Stimulated activated memory B cell treated with anti-CD40 and anti-IgM and Interleukin-4, amounts not matched to agents 10 μg/mL and 1 μg/mL and 100 μg/mL, for 72 hours (primary cell): Measurements from ENCODE around the gene NDUFS1.
A peak's percentile ranks its signal among the peaks of the same experiment; 100 is the strongest.
"Not testable (repeated sequence)": the region's sequence is repeated elsewhere in the genome, so short reads cannot be mapped to it uniquely, and the experiment has no call there.

Experiments
- ATAC-seq: fragments of 150-1000 bp; cut with Tn5 transposase; 2 replicates; pipeline ENCODE4 v1.10.0; 2021
- H3K27ac Mint-ChIP-seq: one replicate; pipeline ENCODE4 v1.8.0; 2022; ENCODE audit warnings: mild to moderate bottlenecking, mixed read lengths
- H3K27me3 Mint-ChIP-seq: one replicate; pipeline ENCODE4 v1.8.0; 2022; ENCODE audit warnings: mixed read lengths
- H3K36me3 Mint-ChIP-seq: one replicate; pipeline ENCODE4 v1.8.0; 2022; ENCODE audit warnings: mixed read lengths
- H3K4me1 Mint-ChIP-seq: one replicate; pipeline ENCODE4 v1.8.0; 2022; ENCODE audit warnings: mixed read lengths
- H3K4me3 Mint-ChIP-seq: one replicate; pipeline ENCODE4 v1.8.0; 2022; ENCODE audit warnings: mild to moderate bottlenecking, moderate library complexity, mixed read lengths
- H3K9me3 Mint-ChIP-seq: one replicate; pipeline ENCODE4 v1.8.0; 2022; ENCODE audit warnings: mixed read lengths

The NDUFS1 gene

DNA sequence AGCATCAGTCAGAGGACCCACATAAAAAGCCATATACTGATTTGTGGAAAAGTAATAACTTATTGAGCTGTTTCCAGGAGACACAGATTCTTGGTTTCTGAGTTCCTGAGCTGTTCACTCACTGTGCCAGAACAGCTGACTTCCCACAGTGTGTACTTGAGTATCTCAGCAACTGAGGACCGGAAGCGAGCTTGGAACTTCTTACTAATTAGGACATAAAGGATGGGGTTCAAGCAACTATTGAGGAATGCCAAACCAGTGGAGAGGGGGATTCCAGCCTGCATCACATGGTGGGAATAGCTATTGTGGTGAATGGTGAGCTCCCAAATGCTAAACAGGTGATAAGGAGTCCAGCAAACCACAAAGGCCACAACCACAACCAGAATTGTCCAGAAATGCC lies 16.9 kb upstream of the NDUFS1 start:
- no peaks in the 10 kb centered on the region for H3K27me3 Mint-ChIP-seq
- no peak overlapping the region for H3K27ac Mint-ChIP-seq
- H3K9me3 Mint-ChIP-seq: no peaks in the 10 kb centered on the region
- no peak overlapping the region for H3K4me3 Mint-ChIP-seq
- no peaks in the 10 kb centered on the region for H3K36me3 Mint-ChIP-seq
- ATAC-seq: no peak
- H3K4me1 Mint-ChIP-seq: no peaks in the 10 kb centered on the region

DNA sequence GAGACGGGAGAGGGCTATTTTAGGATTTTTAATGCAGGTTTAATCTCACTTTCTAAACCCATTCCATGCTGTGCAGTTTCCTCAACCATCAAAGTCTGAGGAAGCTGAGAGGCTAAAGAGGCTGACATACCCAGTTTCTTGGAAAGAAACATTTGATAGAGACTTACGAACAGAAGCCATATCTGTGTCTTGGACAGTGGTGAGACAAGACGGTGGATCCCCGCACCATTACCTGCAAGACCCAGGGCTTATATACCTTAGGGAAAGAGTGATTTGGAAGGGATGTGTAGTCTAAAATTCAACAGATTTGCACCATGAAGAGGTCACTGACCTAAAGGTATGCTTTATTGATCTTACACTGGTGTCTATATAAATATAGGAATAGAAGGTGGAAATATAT lies 13.9 kb upstream of the NDUFS1 start:
- no peak overlapping the region for H3K27ac Mint-ChIP-seq
- H3K9me3 Mint-ChIP-seq: no peaks in the 10 kb centered on the region
- no peaks in the 10 kb centered on the region for H3K4me1 Mint-ChIP-seq
- H3K4me3 Mint-ChIP-seq: no peak overlapping the region
- no peak for ATAC-seq
- H3K36me3 Mint-ChIP-seq: peaks cover 21% of the 10 kb centered on the region
- H3K27me3 Mint-ChIP-seq: no peaks in the 10 kb centered on the region

DNA sequence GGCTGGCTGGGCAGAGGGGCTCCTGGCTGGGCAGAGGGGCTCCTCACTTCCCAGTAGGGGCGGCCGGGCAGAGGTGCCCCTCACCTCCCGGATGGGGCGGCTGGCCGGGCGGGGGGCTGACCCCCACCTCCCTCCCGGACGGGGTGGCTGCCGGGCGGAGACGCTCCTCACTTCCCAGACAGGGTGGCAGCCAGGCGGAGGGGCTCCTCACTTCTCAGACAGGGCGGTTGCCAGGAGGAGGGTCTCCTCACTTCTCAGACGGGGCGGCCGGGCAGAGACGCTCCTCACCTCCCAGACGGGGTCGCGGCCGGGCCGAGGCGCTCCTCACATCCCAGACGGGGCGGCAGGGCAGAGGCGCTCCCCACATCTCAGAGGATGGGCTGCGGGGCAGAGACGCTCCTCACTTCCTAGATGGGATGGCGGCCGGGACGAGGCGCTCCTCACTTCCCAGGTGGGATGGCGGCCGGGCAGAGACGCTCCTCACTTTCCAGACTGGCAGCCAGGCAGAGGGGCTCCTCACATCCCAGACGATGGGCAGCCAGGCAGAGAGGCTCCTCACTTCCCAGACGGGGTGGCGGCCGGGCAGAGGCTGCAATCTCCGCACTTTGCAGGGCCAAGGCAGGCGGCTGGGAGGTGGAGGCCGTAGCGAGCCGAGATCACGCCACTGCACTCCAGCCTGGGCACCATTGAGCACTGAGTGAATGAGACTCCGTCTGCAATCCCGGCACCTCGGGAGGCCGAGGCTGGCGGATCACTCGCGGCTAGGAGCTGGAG lies 12.6 kb upstream of the NDUFS1 start:
- not testable (repeated sequence) for H3K9me3 Mint-ChIP-seq, H3K4me3 Mint-ChIP-seq, H3K4me1 Mint-ChIP-seq, H3K27me3 Mint-ChIP-seq, ATAC-seq, H3K27ac Mint-ChIP-seq
- H3K36me3 Mint-ChIP-seq: peaks cover 34% of the 10 kb centered on the region

DNA sequence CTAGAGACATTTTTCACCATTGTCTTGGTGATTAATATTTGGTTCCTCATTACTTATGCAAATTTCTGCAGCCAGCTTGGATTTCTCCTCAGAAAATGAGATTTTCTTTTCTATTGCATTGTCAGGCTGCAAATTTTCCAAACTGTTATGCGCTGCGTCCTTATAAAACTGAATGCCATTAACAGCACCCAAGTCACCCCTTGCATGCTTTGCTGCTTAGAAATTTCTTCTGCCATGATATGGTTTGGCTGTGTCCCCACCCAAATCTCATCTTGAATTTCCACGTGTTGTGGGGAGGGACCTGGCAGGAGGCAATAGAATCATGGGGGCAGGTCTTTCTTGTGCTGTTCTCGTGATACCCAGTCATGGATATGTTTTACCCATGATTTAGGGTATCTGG lies 9.0 kb upstream of the NDUFS1 start:
- not testable (repeated sequence) for H3K4me1 Mint-ChIP-seq, H3K9me3 Mint-ChIP-seq, H3K27ac Mint-ChIP-seq, H3K4me3 Mint-ChIP-seq, H3K27me3 Mint-ChIP-seq, ATAC-seq
- peaks cover 43% of the 10 kb centered on the region for H3K36me3 Mint-ChIP-seq

DNA sequence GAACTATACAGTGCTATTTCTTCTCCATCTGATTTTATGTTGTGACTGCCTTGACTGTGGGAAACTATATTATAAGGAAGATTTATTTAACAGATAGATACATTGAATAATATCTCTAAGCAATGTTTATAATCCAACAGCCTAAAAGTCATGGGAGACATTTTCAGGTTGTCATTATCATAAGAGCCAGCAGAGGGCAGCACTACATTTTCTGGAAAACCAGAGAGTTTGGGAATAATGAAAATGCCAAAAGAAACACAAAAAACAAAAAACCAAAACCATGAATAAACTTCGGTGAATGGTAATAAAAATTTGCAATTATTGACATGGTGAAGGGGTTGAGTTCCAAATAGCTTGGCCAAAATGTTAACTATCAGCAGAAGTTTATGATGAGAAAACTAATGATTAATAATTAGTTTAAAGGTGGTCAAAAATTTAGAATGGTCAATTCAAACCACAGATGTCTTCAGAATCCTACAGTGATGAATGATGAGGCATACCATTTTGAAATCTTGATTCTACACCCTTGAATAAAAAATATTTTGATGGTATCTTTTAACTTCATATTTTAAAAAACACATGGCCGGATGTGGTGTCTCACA lies 5.1 kb upstream of the NDUFS1 start:
- Mint-ChIP-seq H3K27me3 (no peaks in the 10 kb centered on the region), H3K9me3 (no peaks in the 10 kb centered on the region), H3K4me3 (no peak overlapping the region), H3K27ac (no peak overlapping the region), H3K36me3 (peaks cover 60% of the 10 kb centered on the region), H3K4me1 (peaks cover 28% of the 10 kb centered on the region)
- no peak for ATAC-seq

DNA sequence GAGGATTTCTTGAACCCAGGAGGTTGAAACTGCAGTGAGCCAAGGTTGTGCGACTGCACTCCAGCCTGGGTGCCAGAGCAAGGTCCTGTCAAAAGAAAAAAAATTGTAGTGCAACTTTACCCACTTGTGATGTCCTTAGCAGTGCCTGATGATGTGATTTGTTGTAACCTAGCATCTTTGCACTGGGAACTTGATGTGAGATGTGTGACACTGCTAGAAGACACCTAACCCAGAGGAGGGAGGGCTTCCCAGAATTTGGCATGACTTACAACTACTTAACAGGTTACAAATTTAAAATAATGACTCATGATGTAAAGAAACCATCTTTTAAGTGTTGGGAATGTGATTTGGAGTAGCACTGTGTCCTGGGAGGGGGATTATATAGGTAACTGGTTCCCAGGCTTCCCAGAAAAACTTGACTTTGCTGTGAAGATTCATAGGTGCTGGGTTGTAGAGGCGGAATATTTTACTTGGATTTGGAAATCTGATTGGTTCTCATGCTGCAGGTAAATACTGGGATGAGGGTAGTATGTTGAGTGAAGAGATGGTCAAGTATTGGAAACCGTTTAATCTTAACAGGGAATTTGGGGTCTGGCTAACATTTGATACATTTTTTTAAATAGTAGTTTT lies 4.1 kb upstream of the NDUFS1 start:
- H3K4me1 Mint-ChIP-seq: peaks cover 30% of the 10 kb centered on the region
- H3K36me3 Mint-ChIP-seq: peaks cover 51% of the 10 kb centered on the region
- H3K4me3 Mint-ChIP-seq: no peak overlapping the region

DNA sequence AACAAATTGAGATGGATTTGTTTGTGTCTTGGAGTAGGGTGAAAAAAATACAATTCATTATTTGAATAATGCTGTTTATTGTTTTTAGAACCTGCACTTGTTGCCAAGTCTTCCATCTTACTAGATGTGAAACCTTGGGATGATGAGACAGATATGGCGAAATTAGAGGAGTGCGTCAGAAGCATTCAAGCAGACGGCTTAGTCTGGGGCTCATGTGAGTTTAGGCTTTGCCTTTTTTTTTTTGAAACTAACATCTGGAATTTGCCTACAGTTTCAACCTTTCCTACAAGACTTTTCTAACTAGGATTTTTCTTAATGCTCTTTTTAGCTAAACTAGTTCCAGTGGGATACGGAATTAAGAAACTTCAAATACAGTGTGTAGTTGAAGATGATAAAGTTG lies 3.2 kb upstream of the NDUFS1 start:
- H3K27ac Mint-ChIP-seq: peak overlapping the region; percentile 53
- H3K4me1 Mint-ChIP-seq: peaks cover 39% of the 10 kb centered on the region
- H3K9me3 Mint-ChIP-seq, ATAC-seq, H3K4me3 Mint-ChIP-seq, H3K27me3 Mint-ChIP-seq: not testable (repeated sequence)
- H3K36me3 Mint-ChIP-seq: peaks cover 47% of the 10 kb centered on the region

More for the DNA sequence above, 4.1 kb upstream of the NDUFS1 start:
- Mint-ChIP-seq H3K27ac (peak overlapping the region; percentile 53), H3K27me3 (no peaks in the 10 kb centered on the region), H3K9me3 (no peaks in the 10 kb centered on the region)
- no peak for ATAC-seq

DNA sequence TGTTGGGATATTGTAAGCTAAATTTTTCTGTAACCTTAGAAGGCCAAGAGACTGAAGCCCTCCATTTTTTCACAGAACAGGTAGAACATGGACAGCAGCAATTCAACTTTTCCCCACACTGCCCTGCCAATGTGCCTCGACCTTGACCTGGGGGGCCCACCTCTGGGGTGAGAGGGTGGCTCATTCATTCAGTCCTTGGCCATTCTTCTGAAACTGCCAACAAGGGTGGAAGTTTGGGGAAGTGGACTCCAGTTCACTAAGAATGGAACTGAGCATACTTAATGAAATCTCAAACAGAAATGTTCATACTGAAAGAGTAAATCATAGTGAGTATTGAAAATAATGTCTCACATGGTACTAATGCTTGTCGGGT lies 1.5 kb upstream of the NDUFS1 start:
- Mint-ChIP-seq H3K27ac (peak overlapping the region; percentile 95), H3K9me3 (no peaks in the 10 kb centered on the region), H3K36me3 (peaks cover 37% of the 10 kb centered on the region), H3K27me3 (no peaks in the 10 kb centered on the region), H3K4me3 (peak overlapping the region; percentile 93), H3K4me1 (peaks cover 42% of the 10 kb centered on the region)
- ATAC-seq: no peak

DNA sequence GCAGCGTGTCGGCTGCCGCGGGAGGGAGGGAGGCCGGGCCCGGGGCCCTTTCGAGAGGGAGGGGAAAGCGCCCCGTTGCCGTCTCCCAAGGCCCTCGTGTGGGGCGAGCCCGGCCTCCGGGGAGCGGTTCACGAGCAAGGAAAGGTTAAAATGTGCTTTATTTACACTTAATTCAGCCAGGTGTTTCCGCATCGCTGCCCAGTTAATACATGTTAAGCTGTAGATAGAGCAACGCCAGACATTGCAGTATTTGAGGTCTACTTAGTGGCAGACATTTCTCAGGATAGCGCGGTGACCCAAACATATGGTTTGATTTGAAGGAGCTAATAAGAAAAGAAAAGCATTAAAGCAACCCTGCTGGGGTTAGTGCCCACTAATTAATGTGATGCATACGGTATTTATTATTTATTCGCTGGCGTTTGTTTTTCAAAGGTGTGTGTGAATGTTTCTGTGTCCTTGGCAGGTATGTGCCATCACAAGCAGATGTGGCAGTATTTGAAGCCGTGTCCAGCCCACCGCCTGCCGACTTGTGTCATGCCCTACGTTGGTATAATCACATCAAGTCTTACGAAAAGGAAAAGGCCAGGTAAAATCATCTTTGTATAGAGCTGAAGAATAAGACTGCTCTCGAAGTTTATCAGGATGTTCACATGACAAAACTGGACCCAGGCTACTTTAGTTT lies 1.0 kb upstream of the NDUFS1 start:
- ATAC-seq: peak; percentile 80
- Mint-ChIP-seq H3K36me3 (peaks cover 37% of the 10 kb centered on the region), H3K4me3 (peak overlapping the region; percentile 93), H3K27ac (peak overlapping the region; percentile 95), H3K4me1 (peaks cover 42% of the 10 kb centered on the region), H3K9me3 (no peaks in the 10 kb centered on the region), H3K27me3 (no peaks in the 10 kb centered on the region)

DNA sequence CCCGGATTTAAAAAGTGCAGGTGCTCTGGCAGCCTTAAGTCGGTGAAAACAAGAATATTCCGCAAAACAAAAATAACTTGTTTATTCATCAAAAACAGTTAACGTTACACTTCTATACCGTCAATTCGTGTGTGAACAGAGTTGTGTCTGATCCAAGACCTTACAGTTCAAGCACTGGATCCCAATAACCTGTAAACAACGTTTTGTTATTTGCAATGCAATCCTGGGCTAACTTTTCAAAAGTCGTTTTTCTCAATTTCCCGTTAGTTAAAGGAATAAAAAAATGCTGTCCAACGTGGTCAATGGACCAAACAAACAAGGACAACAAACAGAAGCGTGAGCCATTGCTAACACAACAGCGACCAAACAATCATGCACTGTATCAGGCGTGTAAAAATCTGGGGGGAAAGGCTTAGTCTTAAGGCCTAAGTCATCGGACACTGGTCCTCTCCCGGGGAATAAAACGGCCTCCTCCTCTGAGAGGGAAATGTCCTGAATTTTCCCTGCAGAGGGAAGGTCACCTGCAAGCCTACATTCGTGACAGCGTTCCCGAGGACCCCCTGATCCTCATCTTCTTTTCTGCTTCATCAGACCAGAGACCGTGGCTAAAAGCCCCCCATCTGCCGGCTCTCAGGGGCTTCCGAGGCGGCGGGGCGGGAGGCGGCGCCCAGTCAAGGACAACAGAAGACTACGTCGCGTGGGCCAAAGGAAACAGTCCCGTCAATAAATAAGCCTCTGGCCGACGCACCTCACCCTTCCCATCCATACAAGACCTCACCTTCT lies 490 bp downstream of the NDUFS1 start:
- Mint-ChIP-seq H3K4me1 (peaks cover 48% of the 10 kb centered on the region), H3K9me3 (no peaks in the 10 kb centered on the region)
- ATAC-seq: peak; percentile 24

DNA sequence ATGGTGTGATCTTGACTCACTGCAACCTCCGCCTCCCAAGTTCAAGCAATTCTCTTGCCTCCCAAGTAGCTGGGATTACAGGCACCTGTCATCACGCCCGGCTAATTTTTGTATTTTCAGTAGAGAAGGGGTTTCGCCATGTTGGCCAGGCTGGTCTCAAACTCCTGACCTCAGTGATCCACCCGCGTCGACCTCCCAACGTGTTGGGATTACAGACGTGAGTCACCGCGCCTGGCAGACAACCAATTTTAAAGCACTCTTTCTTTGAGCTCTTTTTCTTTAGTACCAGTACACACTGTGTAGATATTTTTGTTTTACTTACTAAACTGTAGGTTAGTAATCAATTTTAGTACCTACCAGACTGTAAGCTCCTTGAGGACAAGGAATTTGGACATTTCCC lies 2.2 kb downstream of the NDUFS1 start:
- peaks cover 34% of the 10 kb centered on the region for H3K4me1 Mint-ChIP-seq
- not testable (repeated sequence) for H3K27ac Mint-ChIP-seq, H3K9me3 Mint-ChIP-seq, H3K4me3 Mint-ChIP-seq, H3K27me3 Mint-ChIP-seq, ATAC-seq
- peaks cover 21% of the 10 kb centered on the region for H3K36me3 Mint-ChIP-seq

More for the DNA sequence above, 490 bp downstream of the NDUFS1 start:
- peaks cover 37% of the 10 kb centered on the region for H3K36me3 Mint-ChIP-seq
- H3K27ac Mint-ChIP-seq: peak overlapping the region; percentile 95
- peak overlapping the region; percentile 93 for H3K4me3 Mint-ChIP-seq
- no peaks in the 10 kb centered on the region for H3K27me3 Mint-ChIP-seq

DNA sequence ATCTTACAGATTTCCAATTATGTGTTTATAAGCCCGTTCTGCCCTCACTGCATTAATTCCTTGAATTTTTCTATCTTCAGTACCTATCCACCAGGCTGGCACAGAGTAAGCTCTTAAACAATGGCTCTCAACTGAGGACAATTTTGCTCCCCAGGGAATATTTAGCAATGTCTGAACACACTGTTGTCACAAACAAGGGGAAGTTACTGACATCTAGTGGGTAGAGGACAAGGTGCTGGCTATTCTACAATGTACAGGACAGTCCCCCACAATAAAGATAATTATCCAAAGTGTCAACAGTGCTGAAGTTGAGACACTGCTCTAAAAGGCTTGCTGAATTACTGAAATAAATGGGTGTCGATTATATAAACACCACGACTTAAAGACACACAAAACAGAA lies 5.0 kb downstream of the NDUFS1 start:
- no peaks in the 10 kb centered on the region for H3K9me3 Mint-ChIP-seq
- no peak overlapping the region for H3K27ac Mint-ChIP-seq
- peaks cover 27% of the 10 kb centered on the region for H3K36me3 Mint-ChIP-seq
- peaks cover 34% of the 10 kb centered on the region for H3K4me1 Mint-ChIP-seq
- H3K27me3 Mint-ChIP-seq: no peaks in the 10 kb centered on the region
- no peak for ATAC-seq
- H3K4me3 Mint-ChIP-seq: no peak overlapping the region

DNA sequence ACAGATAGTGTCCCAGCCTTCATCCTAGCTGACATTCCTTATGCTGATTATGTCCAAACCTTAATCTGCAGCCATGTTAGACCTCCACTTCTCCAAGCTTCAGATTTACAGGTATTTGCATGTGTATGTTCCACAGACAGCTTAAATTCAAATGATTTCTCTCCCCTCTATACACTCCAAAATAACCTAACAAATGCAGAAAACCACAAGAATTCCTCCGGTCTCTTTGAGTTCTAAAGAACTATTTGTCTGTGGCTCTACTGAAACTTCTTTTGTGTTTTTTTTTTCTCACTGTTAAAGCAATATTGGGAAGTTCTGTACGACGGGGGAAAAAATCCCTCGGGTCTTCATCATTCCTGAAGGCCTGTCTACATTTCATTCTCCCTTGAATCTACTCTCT lies 8.6 kb downstream of the NDUFS1 start:
- Mint-ChIP-seq H3K27ac (peak overlapping the region; percentile 1), H3K36me3 (peaks cover 34% of the 10 kb centered on the region), H3K4me3 (no peak overlapping the region), H3K27me3 (no peaks in the 10 kb centered on the region), H3K4me1 (peaks cover 19% of the 10 kb centered on the region), H3K9me3 (no peaks in the 10 kb centered on the region)
- ATAC-seq: no peak

DNA sequence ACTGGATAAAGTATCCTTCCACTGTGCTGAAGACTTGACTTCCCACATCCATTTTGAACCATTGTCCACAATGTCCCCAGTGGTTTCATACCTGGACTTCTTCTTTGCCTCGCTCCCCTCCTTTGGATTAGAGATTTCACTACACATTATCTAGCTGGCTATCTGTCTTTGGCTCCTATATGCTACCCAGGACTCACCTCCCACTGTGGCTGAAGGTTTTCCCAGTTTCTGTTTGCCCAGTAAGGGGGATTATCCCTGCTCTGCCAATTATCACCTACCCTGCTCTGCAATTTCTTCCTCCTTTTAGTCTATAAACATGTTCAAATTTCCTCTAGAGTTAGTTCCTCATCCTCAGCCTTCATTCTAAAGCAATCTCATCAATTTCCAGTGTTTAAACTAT lies 9.1 kb downstream of the NDUFS1 start:
- H3K27me3 Mint-ChIP-seq: no peaks in the 10 kb centered on the region
- H3K4me3 Mint-ChIP-seq: no peak overlapping the region
- H3K27ac Mint-ChIP-seq: no peak overlapping the region
- ATAC-seq: no peak
- peaks cover 19% of the 10 kb centered on the region for H3K4me1 Mint-ChIP-seq
- H3K9me3 Mint-ChIP-seq: no peaks in the 10 kb centered on the region
- peaks cover 36% of the 10 kb centered on the region for H3K36me3 Mint-ChIP-seq

DNA sequence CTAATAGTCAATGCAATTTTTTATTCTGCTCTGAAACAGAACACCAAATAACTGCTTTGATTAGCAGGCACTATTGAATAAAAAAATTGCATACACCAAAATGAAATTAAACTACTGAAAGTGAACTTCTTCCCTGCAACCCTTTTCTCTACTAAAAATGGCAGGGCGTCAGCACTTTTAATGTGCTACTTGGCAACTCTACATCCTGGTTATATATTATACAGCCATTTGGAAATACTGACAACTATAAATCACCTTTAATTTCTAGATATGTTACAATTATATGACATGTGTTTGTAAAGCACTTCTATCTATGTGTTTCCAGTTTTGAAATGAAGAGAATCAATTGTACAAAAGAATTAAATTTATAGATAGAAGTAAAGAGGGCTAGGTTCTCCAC lies 9.9 kb downstream of the NDUFS1 start:
- no peak overlapping the region for H3K4me3 Mint-ChIP-seq
- no peaks in the 10 kb centered on the region for H3K9me3 Mint-ChIP-seq
- no peaks in the 10 kb centered on the region for H3K27me3 Mint-ChIP-seq
- peaks cover 19% of the 10 kb centered on the region for H3K4me1 Mint-ChIP-seq
- H3K27ac Mint-ChIP-seq: no peak overlapping the region
- H3K36me3 Mint-ChIP-seq: peaks cover 39% of the 10 kb centered on the region
- no peak for ATAC-seq
